Measurements from ENCODE around the gene SRA1. TPM values are rescaled to one million over a fixed set of nuclear protein-coding genes. Genes with fewer than 3 reads are reported as not detected.

The SRA1 gene
- total and polyA plus RNA-seq, 4 donors = 12.9 to 41.1 (median 19.8) TPM

GRCh38 chr5:140607031-140607430 lies 49.8 kb upstream of the SRA1 start (continued):
- TF ChIP-seq REST (IDR thresholded peaks at IDR 0.05) = peak; percentile 67

- Histone ChIP-seq H3K4me1 (ENCODE audit: control insufficient read depth in 4 of 4, insufficient read depth in 4 of 4, low read length in 3 of 4) (peaks cover 0 to 16% (median 6%) of the 10 kb centered on the region in 4 donors), H3K9me3 (ENCODE audit: control insufficient read depth in 4 of 4, low read length in 3 of 4) (no peaks in the 10 kb centered on the region), H3K36me3 (ENCODE audit: control insufficient read depth in 4 of 4, insufficient read depth in 3 of 4, low read depth in 1 of 4, low read length in 3 of 4) (no peaks in the 10 kb centered on the region), H3K27ac (ENCODE audit: low read depth in 1 of 2, low read length in 2 of 2) (peak overlapping the region; percentile 62 to 85), H3K27me3 (ENCODE audit: control insufficient read depth in 4 of 4, insufficient read depth in 4 of 4, low read length in 3 of 4) (no peaks in the 10 kb centered on the region), H3K9ac (ENCODE audit: low read depth in 1 of 2, low read length in 2 of 2) (no peak overlapping the region), H3K4me3 (ENCODE audit: low read depth in 1 of 3, low read length in 3 of 3) (no peak overlapping the region)
- no peak for DNase-seq (ENCODE audit: low spot score)
- WGBS = 51% methylated on average over 3 of the region's 3 CpGs
- TF ChIP-seq SP1 (IDR thresholded peaks at IDR 0.05) (no peak), REST (IDR thresholded peaks at IDR 0.05) (no peak), GABPA (IDR thresholded peaks at IDR 0.05 in 1 of 2, conservative IDR thresholded peaks at IDR 0.05 in 1 of 2) (no peak), CTCF (IDR thresholded peaks at IDR 0.05; ENCODE audit: low read depth, low read length, missing input control) (no peak), MAX (IDR thresholded peaks at IDR 0.05) (no peak), NR2F2 (IDR thresholded peaks at IDR 0.05) (no peak), FOXA2 (IDR thresholded peaks at IDR 0.05) (no peak), TAF1 (conservative IDR thresholded peaks at IDR 0.05) (no peak), HNF4G (IDR thresholded peaks at IDR 0.05) (no peak), ATF3 (IDR thresholded peaks at IDR 0.05) (no peak), ZBTB33 (IDR thresholded peaks at IDR 0.05) (no peak), FOXA1 (IDR thresholded peaks at IDR 0.05) (no peak), JUND (IDR thresholded peaks at IDR 0.05) (no peak), EGR1 (IDR thresholded peaks at IDR 0.05; ENCODE audit: low read depth in 2 of 2) (no peak), RXRA (IDR thresholded peaks at IDR 0.05) (no peak), YY1 (IDR thresholded peaks at IDR 0.05) (no peak)
Observed at GRCh38 chr5:140605879-140606278, 48.6 kb upstream of the SRA1 start.
